GM20000 (cell line): ENCODE data around the gene MRPL14.

ENCODE experiments used
- DNase-seq: peaks from one replicate; pipeline ENCODE4 v3.0.0; 2012; ENCODE audit warnings: low spot score
- CTCF ChIP-seq: IDR thresholded peaks from 2 replicates; pipeline ENCODE4 v1.5.1; 2012; ENCODE audit warnings: mild to moderate bottlenecking, control low read depth; ENCODE audit errors: extremely low read depth, missing control alignments

MRPL14 gene

GRCh38 chr6:44081753-44082152, 45.5 kb downstream of the MRPL14 start:
- TF ChIP-seq CTCF, result no peak
- no peak for DNase-seq

- DNase-seq, result no peak
- no peak for TF ChIP-seq CTCF
These were observed 46.4 kb downstream of the MRPL14 start for GRCh38 chr6:44080561-44081521.

- TF ChIP-seq CTCF, result no peak
- DNase-seq, result no peak
These were observed 47.6 kb downstream of the MRPL14 start for GRCh38 chr6:44079672-44080071.

GRCh38 chr6:44078827-44079671, 48.2 kb downstream of the MRPL14 start:
- peak; percentile 77 for DNase-seq

GRCh38 chr6:44078219-44078826, 48.9 kb downstream of the MRPL14 start:
- no peak for DNase-seq
- TF ChIP-seq CTCF, result no peak

More at GRCh38 chr6:44078827-44079671, 48.2 kb downstream of the MRPL14 start:
- TF ChIP-seq CTCF, result peak; percentile 78

- TF ChIP-seq CTCF, result no peak
These were observed 49.9 kb downstream of the MRPL14 start for GRCh38 chr6:44077214-44077946.

More at GRCh38 chr6:44077214-44077946, 49.9 kb downstream of the MRPL14 start:
- DNase-seq, result no peak
